Fibroblast of mammary gland (primary cell): ENCODE measurements around the gene CTNNA3.

ENCODE experiments used
- DNase-seq: peaks from one replicate; pipeline ENCODE4 v3.0.0-alpha.2; 2010; ENCODE audit warnings: low read depth
- H3K4me3 ChIP-seq: 2 replicates; pipeline ENCODE4 v1.5.1; 2011; ENCODE audit warnings: low read depth, mild to moderate bottlenecking, low read length, moderate library complexity; ENCODE audit not compliant: control insufficient read depth
- CTCF ChIP-seq: conservative IDR thresholded peaks from 2 replicates; pipeline ENCODE4 v1.5.1; 2011; ENCODE audit warnings: low read depth, low read length, inconsistent platforms; ENCODE audit not compliant: control insufficient read depth, insufficient read depth

Gene CTNNA3

GRCh38 chr10:65964205-65964604 lies 1731.8 kb downstream of the CTNNA3 start:
- DNase-seq = no peak
- no peak overlapping the region for H3K4me3 ChIP-seq
- no peak for TF ChIP-seq CTCF

GRCh38 chr10:65952086-65952485 lies 1743.9 kb downstream of the CTNNA3 start:
- H3K4me3 ChIP-seq = no peak overlapping the region
- DNase-seq = no peak
- TF ChIP-seq CTCF = no peak

GRCh38 chr10:65950075-65950474 lies 1745.9 kb downstream of the CTNNA3 start:
- no peak overlapping the region for H3K4me3 ChIP-seq
- DNase-seq = no peak
- TF ChIP-seq CTCF = no peak

GRCh38 chr10:65949526-65949925 lies 1746.5 kb downstream of the CTNNA3 start:
- H3K4me3 ChIP-seq = no peak overlapping the region
- DNase-seq = no peak
- TF ChIP-seq CTCF = no peak

- DNase-seq = no peak
- H3K4me3 ChIP-seq = no peak overlapping the region
- TF ChIP-seq CTCF = no peak
Observed at GRCh38 chr10:65945061-65945460, 1750.9 kb downstream of the CTNNA3 start.

GRCh38 chr10:65943451-65943850 lies 1752.5 kb downstream of the CTNNA3 start:
- H3K4me3 ChIP-seq = no peak overlapping the region
- no peak for TF ChIP-seq CTCF
- DNase-seq = no peak

GRCh38 chr10:65940816-65941662 lies 1755.0 kb downstream of the CTNNA3 start:
- no peak overlapping the region for H3K4me3 ChIP-seq
- DNase-seq = no peak
- no peak for TF ChIP-seq CTCF
